CD4-positive, alpha-beta memory T cell (primary cell): ENCODE measurements around the gene GLB1L3. TPM values are rescaled to one million over a fixed set of nuclear protein-coding genes. Genes with fewer than 3 reads are reported as not detected.

Experiments
- CTCF ChIA-PET: fragments of 350-600 bp; sonication (Branson Sonifier 250); formaldehyde crosslinking; loops from one replicate; lab custom pipeline; 2021; ENCODE audit warnings: inconsistent platforms; ENCODE audit not compliant: partially characterized antibody; lab: Charles Lee
- POLR2A ChIA-PET: fragments of 350-600 bp; sonication (Branson Sonifier 250); formaldehyde crosslinking; loops from one replicate; lab custom pipeline; 2021; ENCODE audit not compliant: partially characterized antibody; lab: Charles Lee
- DNase-seq, 5 donors: peaks; one replicate each; pipeline versions ENCODE4 v3.0.0 to v3.0.0-alpha.2; 2020 to 2022; ENCODE audit warnings: mixed read lengths in 1 of 5
- H3K27ac ChIP-seq: one replicate; pipeline ENCODE4 v1.7.0; 2013; ENCODE audit warnings: low read depth, low read length
- H3K27me3 ChIP-seq: 2 replicates; pipeline ENCODE4 v1.7.0; 2013; ENCODE audit warnings: mild to moderate bottlenecking, low read length, moderate library complexity; ENCODE audit not compliant: insufficient read depth
- H3K36me3 ChIP-seq: 2 replicates; pipeline ENCODE4 v1.7.0; 2013; ENCODE audit warnings: mild to moderate bottlenecking, low read length, moderate library complexity; ENCODE audit not compliant: insufficient read depth
- H3K4me1 ChIP-seq: 2 replicates; pipeline ENCODE4 v1.7.0; 2013; ENCODE audit warnings: mild to moderate bottlenecking, low read length, moderate library complexity; ENCODE audit not compliant: insufficient read depth
- H3K4me3 ChIP-seq, 2 donors: one replicate each; pipeline ENCODE4 v1.7.0; 2013; ENCODE audit warnings: low read length in 2 of 2, mild to moderate bottlenecking in 1 of 2
- H3K9me3 ChIP-seq, 2 donors: one replicate each; pipeline ENCODE4 v1.7.0; 2013; ENCODE audit warnings: low read length in 2 of 2, control low read depth in 1 of 2; ENCODE audit not compliant: control insufficient read depth in 1 of 2
- H3K27ac Mint-ChIP-seq, 7 donors: one replicate each; pipeline ENCODE4 v1.8.0; 2020 to 2021; ENCODE audit warnings: mixed read lengths in 7 of 7, mild to moderate bottlenecking in 6 of 7, inconsistent platforms in 3 of 7, moderate library complexity in 3 of 7
- H3K27me3 Mint-ChIP-seq, 2 donors: one replicate each; pipeline ENCODE4 v1.8.0; 2020 to 2021; ENCODE audit warnings: mixed read lengths in 2 of 2
- H3K36me3 Mint-ChIP-seq, 2 donors: one replicate each; pipeline ENCODE4 v1.8.0; 2020 to 2021; ENCODE audit warnings: mixed read lengths in 2 of 2, inconsistent platforms in 1 of 2, mild to moderate bottlenecking in 1 of 2
- H3K4me1 Mint-ChIP-seq, 4 donors: one replicate each; pipeline ENCODE4 v1.8.0; 2020 to 2021; ENCODE audit warnings: mixed read lengths in 4 of 4, mild to moderate bottlenecking in 1 of 4
- H3K4me3 Mint-ChIP-seq, 8 donors: one replicate each; pipeline ENCODE4 v1.8.0; 2020 to 2021; ENCODE audit warnings: mixed read lengths in 8 of 8, mild to moderate bottlenecking in 7 of 8, moderate library complexity in 6 of 8, inconsistent platforms in 3 of 8
- H3K9me3 Mint-ChIP-seq, 8 donors: one replicate each; pipeline ENCODE4 v1.8.0; 2020 to 2021; ENCODE audit warnings: mixed read lengths in 8 of 8, mild to moderate bottlenecking in 5 of 8, inconsistent platforms in 3 of 8, moderate library complexity in 1 of 8
- intact Hi-C: fragments of 100-400 bp; cut with micrococcal nuclease; formaldehyde crosslinking; loops from one replicate; pipeline ENCODE4 v1.15.1; 2023
- polyA plus RNA-seq, 2 donors: library from polyadenylated mRNA; unstranded; fragments of 300-500 nt; fragmentation: Illumina TruSeq; gene quantifications; one replicate each; pipeline ENCODE4 v1.2.3, GENCODE V29; 2021
- total RNA-seq, 2 experiments: library from RNA; stranded (reverse); gene quantifications; one replicate each; pipeline ENCODE4 v1.2.3, GENCODE V29; 2021

GLB1L3 gene
- total and polyA plus RNA-seq, 4 experiments from 2014 or later: 1.2 to 4.9 (median 2.2) TPM

DNA sequence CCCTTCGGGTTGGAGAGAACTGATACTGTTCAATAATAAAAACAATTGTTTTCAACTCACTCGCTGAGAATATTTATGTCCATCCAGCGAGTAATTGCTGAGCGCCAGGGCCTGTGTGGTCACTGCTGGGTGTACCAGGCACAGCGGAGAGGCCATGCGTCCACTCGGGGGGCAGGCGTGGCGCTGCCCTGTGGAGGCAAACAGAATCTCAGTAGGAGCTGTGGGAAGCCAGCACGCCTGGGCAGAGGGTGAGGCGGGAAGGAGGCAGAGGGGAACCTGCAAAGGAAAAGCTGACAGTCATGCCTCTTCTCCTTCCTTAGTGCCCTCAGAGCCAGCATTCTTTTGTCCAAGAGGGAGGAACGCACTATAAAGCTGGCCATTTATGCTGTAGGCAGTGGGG lies 11.4 kb downstream of the GLB1L3 start:
- no peak for DNase-seq
- CTCF ChIA-PET: interaction anchor here (0.9 to 1.6 kb wide), 2 partner anchors 8 to 10 kb away, joined by 3 to 5 read pairs; no protein-coding TSS in a partner anchor
- no peaks in the 10 kb centered on the region for H3K36me3 Mint-ChIP-seq

GRCh38 chr11:134288486-134288885 lies 12.3 kb downstream of the GLB1L3 start:
- Mint-ChIP-seq H3K4me1 (no peaks in the 10 kb centered on the region), H3K27me3 (no peaks in the 10 kb centered on the region), H3K4me3 (no peak overlapping the region), H3K9me3 (no peaks in the 10 kb centered on the region), H3K27ac (no peak overlapping the region), H3K36me3 (no peaks in the 10 kb centered on the region)
- POLR2A ChIA-PET: no interaction called here
- Histone ChIP-seq H3K4me1 (no peaks in the 10 kb centered on the region), H3K27me3 (no peaks in the 10 kb centered on the region), H3K4me3 (no peak overlapping the region), H3K9me3 (no peaks in the 10 kb centered on the region), H3K27ac (no peak overlapping the region), H3K36me3 (no peaks in the 10 kb centered on the region)
- no peak for DNase-seq
- intact Hi-C loops: no loop called here
- CTCF ChIA-PET: interaction anchor here (0.5 to 1.6 kb wide), 3 partner anchors 9 to 86 kb away, joined by 3 to 5 read pairs (median 4); no protein-coding TSS in a partner anchor

More for the DNA sequence above, 11.4 kb downstream of the GLB1L3 start:
- no peaks in the 10 kb centered on the region for H3K36me3 ChIP-seq
- H3K27ac ChIP-seq: no peak overlapping the region
- no peaks in the 10 kb centered on the region for H3K4me1 ChIP-seq
- no peaks in the 10 kb centered on the region for H3K9me3 Mint-ChIP-seq
- H3K4me1 Mint-ChIP-seq: no peaks in the 10 kb centered on the region
- H3K4me3 ChIP-seq: no peak overlapping the region
- no peak overlapping the region for H3K4me3 Mint-ChIP-seq
- no peaks in the 10 kb centered on the region for H3K27me3 ChIP-seq
- POLR2A ChIA-PET: no interaction called here
- no peaks in the 10 kb centered on the region for H3K27me3 Mint-ChIP-seq
- no peaks in the 10 kb centered on the region for H3K9me3 ChIP-seq
- intact Hi-C loops: no loop called here
- H3K27ac Mint-ChIP-seq: no peak overlapping the region

- Mint-ChIP-seq H3K4me3 (no peak overlapping the region), H3K27ac (no peak overlapping the region), H3K4me1 (no peaks in the 10 kb centered on the region), H3K36me3 (no peaks in the 10 kb centered on the region), H3K9me3 (no peaks in the 10 kb centered on the region), H3K27me3 (no peaks in the 10 kb centered on the region)
- Histone ChIP-seq H3K27me3 (no peaks in the 10 kb centered on the region), H3K4me3 (no peak overlapping the region), H3K4me1 (no peaks in the 10 kb centered on the region), H3K27ac (no peak overlapping the region), H3K36me3 (no peaks in the 10 kb centered on the region), H3K9me3 (no peaks in the 10 kb centered on the region)
- no peak for DNase-seq
- intact Hi-C loops: no loop called here
- POLR2A ChIA-PET: no interaction called here
- CTCF ChIA-PET: interaction anchor here (1.6 kb wide), 1 partner anchor 11 kb away, joined by 3 read pairs; no protein-coding TSS in a partner anchor
Measured at GRCh38 chr11:134289167-134289566, 13.0 kb downstream of the GLB1L3 start.

GRCh38 chr11:134289789-134290188 lies 13.6 kb downstream of the GLB1L3 start:
- no peaks in the 10 kb centered on the region for H3K4me1 ChIP-seq
- no peaks in the 10 kb centered on the region for H3K9me3 Mint-ChIP-seq
- POLR2A ChIA-PET: no interaction called here
- CTCF ChIA-PET: no interaction called here
- no peak overlapping the region for H3K4me3 ChIP-seq
- intact Hi-C loops: no loop called here
- H3K36me3 ChIP-seq: no peaks in the 10 kb centered on the region
- no peaks in the 10 kb centered on the region for H3K36me3 Mint-ChIP-seq
- DNase-seq: no peak
- H3K4me3 Mint-ChIP-seq: no peak overlapping the region
- no peaks in the 10 kb centered on the region for H3K27me3 ChIP-seq
- no peaks in the 10 kb centered on the region for H3K9me3 ChIP-seq
- no peak overlapping the region for H3K27ac ChIP-seq
- no peaks in the 10 kb centered on the region for H3K27me3 Mint-ChIP-seq
- H3K4me1 Mint-ChIP-seq: no peaks in the 10 kb centered on the region
- no peak overlapping the region for H3K27ac Mint-ChIP-seq

DNA sequence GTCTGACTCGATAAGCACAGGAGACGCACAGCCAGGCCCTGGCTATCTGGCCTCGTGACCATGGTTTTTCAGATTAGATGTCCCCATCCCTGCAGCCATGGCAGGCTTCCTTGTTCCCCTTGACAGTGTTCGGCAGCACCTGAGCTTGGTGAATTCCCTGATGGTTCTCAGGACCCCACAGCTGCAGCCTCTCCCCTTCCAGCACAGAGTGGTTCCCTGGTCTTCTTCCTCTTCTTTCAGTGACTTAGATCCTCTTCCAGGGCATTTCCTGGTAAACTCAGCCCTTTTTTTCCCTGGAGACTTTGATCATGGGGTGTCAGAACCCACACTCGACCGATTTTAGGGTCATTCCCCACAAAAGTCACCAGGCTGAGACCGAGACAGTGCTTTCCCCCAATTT lies 14.5 kb downstream of the GLB1L3 start:
- no peaks in the 10 kb centered on the region for H3K27me3 Mint-ChIP-seq
- intact Hi-C loops: no loop called here
- POLR2A ChIA-PET: no interaction called here
- H3K27ac ChIP-seq: no peak overlapping the region
- H3K4me3 ChIP-seq: no peak overlapping the region
- no peaks in the 10 kb centered on the region for H3K36me3 ChIP-seq
- no peaks in the 10 kb centered on the region for H3K9me3 Mint-ChIP-seq
- H3K27me3 ChIP-seq: no peaks in the 10 kb centered on the region
- DNase-seq: no peak
- no peaks in the 10 kb centered on the region for H3K4me1 Mint-ChIP-seq
- no peaks in the 10 kb centered on the region for H3K4me1 ChIP-seq
- CTCF ChIA-PET: no interaction called here
- H3K27ac Mint-ChIP-seq: no peak overlapping the region
- H3K36me3 Mint-ChIP-seq: no peaks in the 10 kb centered on the region
- no peak overlapping the region for H3K4me3 Mint-ChIP-seq
- no peaks in the 10 kb centered on the region for H3K9me3 ChIP-seq

- Histone ChIP-seq H3K4me1 (no peaks in the 10 kb centered on the region), H3K27ac (no peak overlapping the region), H3K27me3 (no peaks in the 10 kb centered on the region), H3K36me3 (no peaks in the 10 kb centered on the region), H3K4me3 (no peak overlapping the region), H3K9me3 (no peaks in the 10 kb centered on the region)
- no peak overlapping the region for H3K4me3 Mint-ChIP-seq
- POLR2A ChIA-PET: no interaction called here
- intact Hi-C loops: no loop called here
- no peaks in the 10 kb centered on the region for H3K9me3 Mint-ChIP-seq
- no peaks in the 10 kb centered on the region for H3K27me3 Mint-ChIP-seq
- H3K4me1 Mint-ChIP-seq: no peaks in the 10 kb centered on the region
- no peaks in the 10 kb centered on the region for H3K36me3 Mint-ChIP-seq
- no peak overlapping the region for H3K27ac Mint-ChIP-seq
- CTCF ChIA-PET: no interaction called here
- no peak for DNase-seq
Measured at GRCh38 chr11:134291196-134291595, 15.0 kb downstream of the GLB1L3 start.

GRCh38 chr11:134292661-134293060 lies 16.5 kb downstream of the GLB1L3 start:
- Mint-ChIP-seq H3K4me1 (no peaks in the 10 kb centered on the region), H3K36me3 (no peaks in the 10 kb centered on the region), H3K27me3 (no peaks in the 10 kb centered on the region), H3K4me3 (no peak overlapping the region), H3K27ac (peak overlapping the region in 1 of 7 donors; percentile 63), H3K9me3 (no peaks in the 10 kb centered on the region)
- ChIA-PET POLR2A (no interaction called here), CTCF (interaction anchor here (1.4 kb wide), 1 partner anchor 17 kb away, joined by 4 read pairs; no protein-coding TSS in a partner anchor)
- DNase-seq: no peak
- no peaks in the 10 kb centered on the region for H3K4me1 ChIP-seq
- H3K27me3 ChIP-seq: no peaks in the 10 kb centered on the region
- intact Hi-C loops: no loop called here
- no peak overlapping the region for H3K4me3 ChIP-seq
- no peaks in the 10 kb centered on the region for H3K9me3 ChIP-seq
- H3K27ac ChIP-seq: no peak overlapping the region
- no peaks in the 10 kb centered on the region for H3K36me3 ChIP-seq
